IPS DF 6.9 (cell line): ENCODE data around the gene MME.
"Not testable (repeated sequence)": the region's sequence is repeated elsewhere in the genome, so short reads cannot be mapped to it uniquely, and the experiment has no call there.

Experiments
- DNase-seq: peaks from one replicate; pipeline ENCODE4 v3.0.0-alpha.2; 2013; ENCODE audit warnings: low read depth, low spot score
- H3K27ac ChIP-seq: one replicate; pipeline ENCODE4 v1.5.1; 2013; ENCODE audit warnings: low read length, control low read depth
- H3K27me3 ChIP-seq: 2 replicates; pipeline ENCODE4 v1.6.1; 2013; ENCODE audit warnings: mild to moderate bottlenecking, low read length; ENCODE audit not compliant: control insufficient read depth, insufficient read depth
- H3K36me3 ChIP-seq: 2 replicates; pipeline ENCODE4 v1.6.1; 2013; ENCODE audit warnings: low read length; ENCODE audit not compliant: control insufficient read depth, insufficient read depth
- H3K4me1 ChIP-seq: 2 replicates; pipeline ENCODE4 v1.6.1; 2013; ENCODE audit warnings: low read length; ENCODE audit not compliant: control insufficient read depth, insufficient read depth
- H3K4me3 ChIP-seq: 2 replicates; pipeline ENCODE4 v1.5.1; 2013; ENCODE audit warnings: mild to moderate bottlenecking, low read length
- H3K9me3 ChIP-seq: 2 replicates; pipeline ENCODE4 v1.6.1; 2013; ENCODE audit warnings: low read length, inconsistent platforms; ENCODE audit not compliant: control insufficient read depth, insufficient read depth
- WGBS: extraction: QIAGEN DNeasy Blood & Tissue Kit; methylation state at CpG from one replicate; pipeline ENCODE4 v1.1.7; 2013; ENCODE audit warnings: mixed read lengths, missing lambda C conversion rate; ENCODE audit not compliant: insufficient read length, insufficient coverage; 5-methylcytosine and 5-hydroxymethylcytosine counted together

The MME gene

DNA sequence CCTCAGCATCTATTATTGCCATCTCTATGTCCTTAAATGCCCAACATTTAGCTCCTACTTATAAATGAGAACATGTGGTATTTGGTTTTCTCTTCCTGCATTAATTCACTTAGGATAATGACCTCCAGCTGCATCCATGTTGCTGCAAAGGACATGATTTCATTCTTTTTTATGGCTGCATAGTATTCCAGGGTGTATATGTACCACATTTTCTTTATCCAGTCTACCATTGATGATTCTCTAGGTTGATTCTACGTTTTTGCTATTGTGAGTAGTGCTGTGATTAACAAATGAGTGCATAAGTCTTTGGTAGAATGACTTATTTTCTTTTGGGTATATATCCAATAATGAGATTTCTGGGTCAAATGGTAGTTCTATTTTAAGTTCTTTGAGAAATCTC is 54.2 kb downstream of the MME start:
- H3K9me3 ChIP-seq, H3K4me3 ChIP-seq, H3K36me3 ChIP-seq, H3K27me3 ChIP-seq, DNase-seq, H3K27ac ChIP-seq, H3K4me1 ChIP-seq: not testable (repeated sequence)
- WGBS: no CpG with 5 or more reads among the region's 1 CpG

DNA sequence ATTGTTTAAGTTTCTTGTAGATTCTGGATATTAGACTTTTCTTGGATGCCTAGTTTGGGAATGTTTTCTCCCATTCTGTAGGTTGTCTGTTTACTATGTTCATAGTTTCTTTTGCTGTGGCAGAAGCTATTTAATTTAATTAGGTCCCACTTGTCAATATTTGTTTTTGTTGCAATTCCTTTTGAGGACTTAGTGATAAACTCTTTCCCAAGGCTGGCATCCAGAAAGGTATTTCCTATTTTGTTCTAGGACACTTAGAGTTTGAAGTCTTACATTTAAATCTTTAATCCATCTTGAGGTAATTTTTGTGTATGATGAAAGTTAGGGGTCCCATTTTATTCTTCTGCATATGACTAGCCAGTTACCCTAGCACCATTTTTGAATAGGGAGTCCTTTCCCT is 54.9 kb downstream of the MME start:
- Histone ChIP-seq H3K36me3 (no peaks in the 10 kb centered on the region), H3K4me1 (no peaks in the 10 kb centered on the region), H3K4me3 (no peak overlapping the region), H3K27ac (no peak overlapping the region), H3K9me3 (no peaks in the 10 kb centered on the region), H3K27me3 (no peaks in the 10 kb centered on the region)
- DNase-seq: no peak

DNA sequence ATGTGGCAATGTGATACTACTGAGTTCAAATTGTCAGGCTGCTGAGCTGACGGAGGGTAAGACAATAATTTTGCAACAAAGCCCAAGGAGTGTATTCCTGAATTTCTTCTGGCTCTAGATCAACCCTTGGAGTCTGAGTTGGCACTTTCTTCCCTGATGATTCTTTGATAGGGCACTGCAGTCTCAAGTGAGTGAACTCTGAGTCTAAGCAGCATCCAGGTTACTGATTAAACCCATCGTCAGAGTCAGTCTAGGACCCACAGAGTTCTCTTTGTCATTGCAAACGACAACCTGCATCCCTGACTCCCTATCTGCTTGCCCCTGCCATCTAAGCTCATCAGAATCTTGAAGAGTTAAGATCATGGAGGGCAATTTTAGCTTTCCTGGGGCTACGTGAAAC is 58.6 kb downstream of the MME start:
- Histone ChIP-seq H3K9me3 (no peaks in the 10 kb centered on the region), H3K27ac (no peak overlapping the region), H3K27me3 (no peaks in the 10 kb centered on the region), H3K36me3 (no peaks in the 10 kb centered on the region), H3K4me1 (no peaks in the 10 kb centered on the region), H3K4me3 (no peak overlapping the region)
- WGBS: no CpG with 5 or more reads among the region's 4 CpGs
- DNase-seq: no peak

DNA sequence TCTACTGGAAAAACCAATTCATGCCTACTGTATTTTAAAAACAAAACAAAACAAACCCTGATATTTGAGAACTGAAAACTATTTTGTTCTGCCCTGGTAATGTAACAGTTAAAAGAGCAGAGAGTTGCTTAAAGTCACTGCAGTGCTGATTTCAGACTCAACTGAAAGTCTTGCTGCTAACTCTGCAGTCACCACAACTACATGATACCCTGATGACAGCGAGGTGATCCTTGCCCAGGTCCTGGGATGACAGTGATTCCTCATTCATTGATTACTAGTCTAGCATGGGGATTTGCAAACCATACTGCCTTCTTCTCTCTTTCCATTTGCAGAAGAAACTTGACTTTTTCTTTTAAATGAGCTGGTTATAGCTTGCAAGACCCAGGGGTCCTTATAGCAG is 67.5 kb downstream of the MME start:
- H3K36me3 ChIP-seq: no peaks in the 10 kb centered on the region
- no peaks in the 10 kb centered on the region for H3K27me3 ChIP-seq
- no peak overlapping the region for H3K27ac ChIP-seq
- no peaks in the 10 kb centered on the region for H3K4me1 ChIP-seq
- no peak overlapping the region for H3K4me3 ChIP-seq
- no CpG with 5 or more reads among the region's 1 CpG for WGBS
- no peaks in the 10 kb centered on the region for H3K9me3 ChIP-seq
- DNase-seq: no peak

DNA sequence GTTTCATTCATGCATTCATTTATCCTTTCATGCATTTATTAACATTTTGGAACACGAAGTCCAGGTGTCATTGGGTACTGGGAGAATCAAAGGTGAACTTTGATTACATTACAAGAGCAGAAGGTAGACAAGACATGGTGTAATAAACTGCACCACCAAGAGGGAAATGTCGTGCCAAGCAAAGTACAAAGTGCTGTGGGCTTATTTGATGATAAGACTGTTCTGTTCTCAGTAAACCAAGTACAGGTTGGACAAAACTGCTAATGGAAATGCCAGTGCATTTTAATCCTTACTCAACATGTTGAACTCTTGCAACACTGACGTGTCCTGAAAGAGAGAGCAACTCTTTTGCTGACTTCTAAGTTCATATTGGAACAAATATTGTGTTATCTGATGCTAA is 69.4 kb downstream of the MME start:
- DNase-seq: no peak
- H3K4me1 ChIP-seq: no peaks in the 10 kb centered on the region
- H3K4me3 ChIP-seq: no peak overlapping the region
- no peaks in the 10 kb centered on the region for H3K27me3 ChIP-seq
- no peaks in the 10 kb centered on the region for H3K36me3 ChIP-seq
- H3K27ac ChIP-seq: no peak overlapping the region
- no peaks in the 10 kb centered on the region for H3K9me3 ChIP-seq
- no CpG with 5 or more reads among the region's 3 CpGs for WGBS

DNA sequence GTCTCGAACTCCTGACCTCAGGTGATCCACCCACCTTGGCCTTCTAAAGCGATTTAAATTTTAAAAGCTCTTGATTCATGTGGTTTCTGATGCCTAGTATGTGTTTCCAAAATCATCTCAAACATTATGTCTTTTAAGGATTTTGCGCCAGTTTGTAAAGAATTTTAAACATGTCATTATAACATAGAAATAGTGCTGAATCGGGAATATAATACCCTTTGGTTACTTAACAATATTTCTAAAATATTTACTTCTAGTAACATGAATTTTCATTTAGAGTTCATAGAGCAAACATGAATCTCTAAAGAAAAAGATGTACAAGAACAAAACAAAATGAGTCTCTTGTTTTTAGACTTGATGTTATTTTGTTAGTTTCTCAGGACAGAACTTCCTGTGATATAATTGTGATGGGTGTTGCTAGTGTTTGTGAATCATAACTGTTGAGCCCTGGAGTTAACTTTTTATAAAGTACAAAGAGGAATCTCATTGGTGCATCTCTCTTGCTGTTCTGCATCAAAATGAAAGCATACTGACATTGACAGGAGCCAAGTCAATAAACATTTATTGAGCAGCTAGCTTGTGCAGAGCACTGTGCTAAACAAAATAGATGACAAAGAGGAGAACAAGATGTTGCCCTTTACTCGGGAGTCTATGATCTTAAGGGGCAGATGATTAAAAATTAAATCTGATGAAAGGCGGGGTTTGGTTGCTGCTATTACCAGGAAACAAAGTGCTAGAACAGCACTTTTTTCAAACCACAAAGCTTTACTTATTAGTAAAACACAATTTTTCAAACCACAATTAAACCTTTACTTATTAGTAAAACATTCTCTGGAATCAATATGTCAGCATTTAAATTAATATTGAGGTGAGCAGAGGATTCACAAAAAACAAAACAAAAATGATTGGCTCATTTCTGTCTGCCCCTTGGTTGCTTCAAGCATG is 73.4 kb downstream of the MME start:
- Histone ChIP-seq H3K27me3 (no peaks in the 10 kb centered on the region), H3K9me3 (no peaks in the 10 kb centered on the region), H3K4me3 (no peak overlapping the region), H3K4me1 (no peaks in the 10 kb centered on the region), H3K27ac (no peak overlapping the region), H3K36me3 (no peaks in the 10 kb centered on the region)
- no peak for DNase-seq
- WGBS: no CpG with 5 or more reads among the region's 6 CpGs

DNA sequence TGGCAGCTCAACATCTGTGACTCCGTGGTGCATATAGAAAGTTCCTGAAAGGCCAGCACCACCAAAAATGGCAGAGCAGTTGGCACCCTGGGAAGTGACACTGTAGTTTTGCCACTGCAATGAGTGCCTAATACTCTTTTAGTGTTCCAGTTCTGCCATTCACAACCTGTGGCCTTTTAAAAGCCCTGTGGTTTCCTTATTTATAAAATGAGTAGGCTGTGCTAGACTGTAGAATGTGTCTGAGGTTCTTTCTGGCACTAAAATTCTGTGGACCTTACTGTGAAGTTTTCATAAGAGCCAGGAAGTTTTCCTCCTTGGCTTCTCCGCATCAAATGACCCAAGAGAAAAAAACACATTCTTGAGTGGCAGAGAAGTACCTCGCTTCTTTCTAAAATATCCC is 74.1 kb downstream of the MME start:
- no peak for DNase-seq
- no peak overlapping the region for H3K27ac ChIP-seq
- H3K27me3 ChIP-seq: no peaks in the 10 kb centered on the region
- H3K4me1 ChIP-seq: no peaks in the 10 kb centered on the region
- no peaks in the 10 kb centered on the region for H3K9me3 ChIP-seq
- no peaks in the 10 kb centered on the region for H3K36me3 ChIP-seq
- no CpG with 5 or more reads among the region's 3 CpGs for WGBS
- no peak overlapping the region for H3K4me3 ChIP-seq

DNA sequence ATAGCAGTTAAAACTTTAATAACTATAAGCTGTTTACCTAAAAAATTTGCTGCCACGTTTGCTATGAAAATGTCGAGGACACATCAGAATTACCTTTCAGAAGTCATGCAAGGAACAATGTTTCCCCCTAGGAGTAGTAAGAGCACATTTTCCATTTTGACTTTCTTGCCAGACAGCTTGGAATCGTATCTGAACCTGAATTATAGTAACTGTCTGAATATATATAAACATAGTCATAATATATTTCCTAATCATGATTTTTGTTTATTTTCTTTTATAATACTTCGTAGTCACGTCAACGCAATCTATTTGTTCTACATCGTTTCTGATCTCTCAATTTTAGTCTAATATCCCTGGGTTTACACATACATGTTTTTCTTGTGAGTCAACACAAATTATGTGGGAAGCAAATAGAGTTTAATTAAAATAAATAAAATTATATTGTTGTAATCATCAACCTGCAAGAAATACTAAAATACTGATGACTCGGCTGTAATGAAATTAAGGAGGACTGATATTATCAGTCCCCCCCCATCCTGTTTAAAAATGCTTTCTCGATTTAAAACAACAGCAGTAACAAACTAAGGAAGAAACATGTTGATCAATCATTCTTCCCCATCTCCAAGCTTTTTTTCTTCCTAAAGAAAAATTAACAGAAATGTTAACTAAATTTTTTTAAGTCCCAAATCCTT is 78.4 kb downstream of the MME start:
- no CpG with 5 or more reads among the region's 9 CpGs for WGBS
- DNase-seq: no peak
- Histone ChIP-seq H3K36me3 (no peaks in the 10 kb centered on the region), H3K9me3 (no peaks in the 10 kb centered on the region), H3K27me3 (no peaks in the 10 kb centered on the region), H3K27ac (no peak overlapping the region), H3K4me1 (no peaks in the 10 kb centered on the region), H3K4me3 (no peak overlapping the region)

DNA sequence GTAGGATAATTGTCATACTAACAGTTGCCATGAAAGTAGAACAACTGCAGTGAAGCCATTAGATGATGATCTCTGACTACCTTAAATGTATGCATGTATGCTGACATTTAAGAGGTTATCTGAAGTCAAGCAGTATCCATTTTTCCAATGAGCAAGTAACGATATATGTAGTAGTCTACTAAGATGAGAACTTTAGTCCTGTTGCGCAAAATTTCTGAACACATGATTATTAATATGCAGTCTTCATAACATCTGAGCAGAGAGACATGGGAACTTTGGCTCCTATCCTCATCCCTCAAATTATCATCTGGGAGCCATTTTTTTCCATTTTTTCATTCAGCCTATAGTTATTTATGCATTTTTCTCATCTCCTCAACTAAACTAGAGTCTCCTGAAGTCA is 79.2 kb downstream of the MME start:
- H3K4me1 ChIP-seq: no peaks in the 10 kb centered on the region
- H3K27me3 ChIP-seq: no peaks in the 10 kb centered on the region
- H3K4me3 ChIP-seq: no peak overlapping the region
- no peak overlapping the region for H3K27ac ChIP-seq
- no peak for DNase-seq
- H3K9me3 ChIP-seq: no peaks in the 10 kb centered on the region
- no peaks in the 10 kb centered on the region for H3K36me3 ChIP-seq
- WGBS: no CpG with 5 or more reads among the region's 2 CpGs

DNA sequence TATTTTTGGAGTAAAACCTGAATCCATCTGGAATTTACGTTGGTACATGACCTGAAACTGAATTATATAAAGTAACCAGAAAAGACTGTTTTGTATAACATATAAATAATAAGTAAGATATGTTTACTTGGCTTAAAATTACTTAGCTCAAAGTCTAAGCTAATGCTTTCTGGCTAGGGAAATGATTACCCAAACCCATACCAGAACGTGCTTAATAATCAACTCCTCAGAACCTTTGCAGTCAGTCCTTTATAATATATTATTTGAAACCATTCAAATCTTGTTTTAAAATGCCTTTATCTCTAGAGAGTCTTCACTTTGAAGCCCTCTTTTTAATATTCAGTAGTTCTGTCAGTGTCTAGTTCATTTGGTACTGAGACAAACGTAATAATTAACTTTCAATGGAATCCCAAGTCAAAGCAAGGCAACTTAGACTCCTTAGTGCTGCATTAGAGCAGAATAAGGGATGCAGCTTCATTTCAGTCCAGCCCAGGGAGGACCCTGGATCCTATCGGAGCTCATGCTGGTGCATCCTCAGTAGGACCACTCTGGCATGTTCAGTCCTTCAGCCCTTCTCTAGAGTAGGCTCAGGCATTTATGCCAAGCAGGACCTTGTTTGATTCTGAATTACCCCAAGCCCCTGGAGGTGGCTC is 81.6 kb downstream of the MME start:
- no peak overlapping the region for H3K4me3 ChIP-seq
- H3K4me1 ChIP-seq: no peaks in the 10 kb centered on the region
- no CpG with 5 or more reads among the region's 4 CpGs for WGBS
- H3K27me3 ChIP-seq: no peaks in the 10 kb centered on the region
- no peak overlapping the region for H3K27ac ChIP-seq
- H3K36me3 ChIP-seq: no peaks in the 10 kb centered on the region
- H3K9me3 ChIP-seq: no peaks in the 10 kb centered on the region
- no peak for DNase-seq
